Inflammatory macrophage treated with lipopolysaccharide for 1 hour (primary cell): ENCODE results near the gene CBX7.

ENCODE experiments used
- DNase-seq, 2 donors: peaks; one replicate each; pipeline ENCODE4 v3.0.0-alpha.2; 2020 to 2022

Gene CBX7

DNA sequence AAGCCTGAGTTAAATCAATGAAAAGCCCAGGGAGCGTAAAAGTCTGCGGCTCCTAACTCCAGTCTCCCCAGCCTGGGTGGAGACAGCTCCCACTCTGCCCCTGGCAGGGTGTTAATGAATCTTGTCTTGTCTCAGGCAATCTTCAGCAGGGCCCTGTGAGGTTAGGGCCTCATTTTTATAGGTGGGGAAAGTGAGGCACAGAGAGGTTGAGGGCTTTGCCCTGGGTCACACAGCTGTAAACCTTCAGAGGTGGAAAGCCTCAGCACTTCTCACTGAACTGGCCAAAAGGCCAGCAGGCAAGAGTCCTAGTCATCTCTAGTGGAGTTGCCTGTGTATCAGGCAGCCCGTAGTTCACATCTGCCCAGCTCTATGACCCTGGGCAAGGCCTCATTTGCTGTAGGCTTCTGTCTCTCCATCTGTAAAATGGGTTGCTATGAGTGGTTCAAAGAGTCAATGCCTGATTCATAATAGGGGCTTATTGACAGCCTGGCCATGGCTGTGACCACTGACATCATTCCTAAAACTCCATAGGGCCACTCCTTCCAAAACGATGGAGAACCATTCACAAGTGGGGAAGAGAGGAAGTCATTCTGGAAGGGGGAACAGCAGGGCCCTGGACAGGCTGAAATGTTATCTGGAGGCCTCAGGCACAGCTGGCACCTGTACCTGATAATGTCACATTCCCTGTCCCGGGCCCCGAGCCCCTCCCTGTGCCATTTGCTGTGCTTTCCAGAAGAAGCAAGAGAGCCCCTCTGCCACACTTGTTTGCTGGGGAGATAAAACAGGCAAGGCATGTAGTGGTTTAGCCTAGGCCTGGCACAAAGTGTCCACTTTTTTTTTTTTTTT is 6.0 kb downstream of the CBX7 start:
- DNase-seq: no peak

DNA sequence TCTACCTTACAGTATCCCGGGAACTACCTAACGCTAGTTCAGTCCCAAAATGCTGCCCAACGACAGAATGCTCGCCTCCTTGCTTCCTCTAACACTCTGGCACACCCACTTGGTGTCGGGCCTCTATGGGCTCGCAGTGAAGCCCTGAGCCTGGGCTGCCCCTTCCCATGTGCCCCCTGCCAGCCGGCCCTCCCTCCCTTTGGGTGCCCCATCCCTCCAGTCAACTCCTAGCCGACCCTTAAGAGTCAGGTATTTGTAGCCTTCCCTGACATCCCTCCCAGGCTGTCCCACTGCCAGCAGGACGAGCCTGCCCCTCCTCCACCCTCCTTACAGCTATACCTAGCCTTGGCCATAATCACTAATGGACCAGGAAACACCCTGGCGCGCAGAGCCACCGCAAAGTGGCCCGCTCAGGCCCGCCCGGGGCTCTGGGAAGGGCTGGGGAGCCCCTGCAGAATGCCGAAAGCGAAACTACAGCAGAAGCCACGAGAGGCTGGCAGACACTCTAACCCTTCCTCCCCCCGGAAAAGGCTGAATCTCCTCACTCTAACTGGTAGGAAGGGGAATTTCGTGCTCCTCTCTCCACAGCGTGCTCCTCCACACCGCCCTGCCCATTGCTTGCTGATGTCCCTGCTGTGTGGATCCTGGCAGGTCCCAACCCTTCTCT is 8.2 kb downstream of the CBX7 start:
- DNase-seq: peak; percentile 54 to 74

DNA sequence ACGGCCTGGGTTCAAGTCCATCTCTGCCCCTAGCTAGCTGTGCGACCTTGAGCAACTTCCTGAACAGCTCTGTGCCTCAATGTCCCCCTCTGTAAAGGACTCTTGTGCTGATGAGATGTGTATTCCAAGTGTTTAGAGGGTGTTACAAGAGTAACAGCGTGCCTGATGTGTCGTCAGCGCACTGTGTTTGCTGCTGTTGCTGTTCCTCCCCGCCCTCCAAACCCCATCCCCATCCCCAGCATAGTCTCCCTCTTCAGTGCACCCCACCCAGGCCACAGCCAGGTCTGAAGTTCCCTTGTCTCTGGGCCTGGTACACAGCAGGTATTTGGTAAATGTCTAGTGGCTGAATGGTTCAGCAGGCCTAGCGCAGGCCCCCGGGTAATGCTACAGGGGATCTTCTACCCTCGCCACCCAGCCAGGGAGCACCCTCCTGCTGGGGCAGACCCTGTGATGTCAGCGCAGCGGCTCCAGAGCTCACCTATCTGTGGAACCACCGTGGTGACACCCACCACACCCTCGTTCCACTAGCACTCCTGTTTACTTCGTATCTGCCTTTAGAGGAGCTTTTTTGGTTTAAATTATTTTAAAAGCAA is 10.3 kb downstream of the CBX7 start:
- DNase-seq: no peak

DNA sequence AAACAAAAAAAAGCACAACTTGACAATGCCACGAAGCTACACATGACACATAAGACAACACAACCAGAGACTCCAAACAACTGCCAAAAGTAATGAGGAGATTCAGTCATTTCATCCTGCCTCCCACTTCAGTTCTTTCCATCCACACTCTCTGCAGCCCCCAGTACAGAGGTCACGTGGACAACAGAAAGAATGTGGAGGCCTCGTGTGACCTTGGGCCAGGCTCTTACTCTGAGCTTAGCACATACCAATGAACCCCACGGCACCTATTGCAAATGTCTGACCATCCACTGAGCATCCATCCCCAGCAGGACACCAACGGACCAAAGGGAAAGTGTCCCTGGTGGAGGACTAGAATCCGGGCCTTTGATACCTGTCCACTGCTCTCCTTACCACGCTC is 12.5 kb downstream of the CBX7 start:
- DNase-seq: no peak

DNA sequence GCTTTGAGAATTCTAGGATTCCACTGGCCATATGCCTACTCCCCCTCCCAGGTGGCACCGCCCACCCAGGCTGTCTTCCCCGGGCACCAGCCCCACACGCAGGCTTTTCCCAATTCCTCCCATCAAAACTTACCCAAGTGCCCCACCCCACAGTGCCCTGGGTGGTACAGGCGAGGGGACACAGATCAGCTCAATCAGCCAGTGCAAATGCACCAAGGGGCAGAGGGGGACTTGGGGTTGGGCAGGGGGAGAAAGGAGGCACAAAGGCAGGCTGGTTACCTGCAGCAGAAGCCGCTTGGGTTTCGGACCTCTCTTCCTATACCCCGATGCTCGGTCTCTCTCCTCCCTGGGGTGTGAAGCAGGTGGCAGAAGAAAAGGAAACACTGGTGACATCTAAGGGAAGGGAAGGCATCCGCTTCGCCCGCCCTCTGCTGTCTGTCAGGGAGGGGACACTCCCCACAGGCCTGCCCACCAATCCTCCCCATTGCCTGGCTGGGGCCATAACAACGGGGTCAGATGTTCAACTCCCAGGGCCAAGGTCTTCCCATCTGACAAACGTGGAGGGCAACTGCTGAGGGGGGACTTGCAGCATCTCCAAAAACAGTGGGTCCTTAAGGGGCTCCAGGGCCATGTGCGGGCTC is 14.0 kb downstream of the CBX7 start:
- DNase-seq: no peak

DNA sequence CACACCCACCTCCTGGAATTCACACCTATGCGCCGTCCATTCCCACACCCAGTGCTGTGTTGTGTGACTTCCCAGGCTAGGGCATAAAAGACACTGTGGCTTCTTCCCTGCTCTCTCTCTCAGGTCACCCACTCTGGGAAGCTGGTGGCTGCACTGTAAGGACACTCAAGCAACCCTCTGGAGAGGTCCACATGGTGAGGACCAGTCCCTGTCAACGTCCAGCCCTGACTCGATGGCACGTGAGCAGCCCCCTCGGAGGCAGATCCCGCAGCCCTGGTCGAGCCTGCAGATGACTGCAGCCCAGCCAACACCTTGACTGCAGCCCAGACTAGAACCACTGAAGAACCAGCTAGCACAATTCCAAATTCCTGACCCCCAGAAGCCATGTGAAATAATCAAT is 16.2 kb downstream of the CBX7 start:
- no peak for DNase-seq

DNA sequence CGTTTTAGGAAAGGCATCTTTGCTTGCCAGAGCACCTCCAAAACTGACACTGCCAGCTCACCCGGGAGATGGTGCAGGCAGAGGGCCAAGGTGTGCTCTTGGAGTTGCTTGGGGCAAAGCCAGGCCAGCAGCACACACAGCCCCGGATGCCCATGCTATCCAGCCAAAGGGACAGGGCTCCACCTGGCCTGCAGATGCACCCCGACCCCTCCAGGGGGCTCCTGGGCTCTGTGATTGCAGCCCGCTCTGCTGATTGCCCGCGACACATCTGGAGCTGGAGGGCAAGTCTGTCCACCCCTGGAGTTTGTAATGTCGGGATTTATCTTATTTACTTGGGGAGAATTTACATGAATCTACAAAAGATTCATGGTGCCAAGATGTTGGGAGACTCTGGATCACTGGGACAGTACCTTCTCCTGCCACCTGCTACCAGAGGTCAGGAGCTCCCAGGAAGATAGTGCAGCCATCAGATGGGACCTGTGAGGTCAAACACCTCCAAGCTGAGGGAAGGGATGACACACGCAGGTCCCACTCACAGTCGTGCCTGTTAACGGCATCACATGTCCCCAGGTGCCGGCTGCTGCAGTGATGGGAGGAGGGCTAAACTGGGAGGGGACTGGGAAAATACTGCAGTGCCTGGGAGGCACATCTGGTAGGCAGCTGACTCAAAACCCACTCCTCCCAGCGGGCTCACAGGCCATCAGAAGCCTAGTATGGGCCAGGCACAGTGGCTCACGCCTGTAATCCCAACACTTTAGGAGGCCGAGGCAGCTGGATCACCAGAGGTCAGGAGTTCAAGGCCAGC is 17.2 kb downstream of the CBX7 start:
- no peak for DNase-seq

DNA sequence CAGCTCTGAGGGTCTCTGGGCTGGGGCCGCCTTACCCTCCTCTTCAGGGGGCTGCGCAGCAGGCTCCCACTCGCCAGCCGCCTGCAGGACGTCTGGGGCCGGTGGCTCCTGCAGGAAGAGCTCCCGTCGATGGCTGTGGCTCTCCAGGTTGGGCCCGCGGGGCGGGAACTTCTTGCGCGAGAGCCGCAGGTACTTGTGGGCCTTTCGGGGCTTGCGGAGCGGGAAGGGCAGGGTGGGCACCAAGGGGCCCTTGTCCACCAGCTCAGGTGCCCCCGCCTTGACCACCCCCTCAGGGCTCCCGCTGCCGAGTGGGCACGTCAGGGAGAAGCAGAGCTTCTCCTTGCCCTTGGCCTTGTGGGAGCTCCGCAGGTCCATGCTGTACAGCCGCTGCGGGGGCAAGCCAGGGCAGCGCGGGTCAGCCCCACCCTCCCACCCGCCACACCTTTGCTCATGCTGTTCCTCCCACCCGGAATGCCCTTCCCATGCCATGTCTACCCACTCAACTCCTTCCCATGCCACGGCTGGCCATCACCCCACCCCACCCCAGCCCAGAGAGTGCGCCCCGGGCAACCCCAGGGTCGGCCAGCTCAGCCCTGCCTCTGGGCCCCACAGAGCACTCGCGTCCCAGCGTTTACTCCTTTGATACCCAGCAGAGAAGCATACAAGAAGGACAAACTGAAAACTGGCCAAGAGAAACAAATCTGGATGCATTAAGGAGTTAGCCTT is 18.0 kb downstream of the CBX7 start:
- DNase-seq: no peak

DNA sequence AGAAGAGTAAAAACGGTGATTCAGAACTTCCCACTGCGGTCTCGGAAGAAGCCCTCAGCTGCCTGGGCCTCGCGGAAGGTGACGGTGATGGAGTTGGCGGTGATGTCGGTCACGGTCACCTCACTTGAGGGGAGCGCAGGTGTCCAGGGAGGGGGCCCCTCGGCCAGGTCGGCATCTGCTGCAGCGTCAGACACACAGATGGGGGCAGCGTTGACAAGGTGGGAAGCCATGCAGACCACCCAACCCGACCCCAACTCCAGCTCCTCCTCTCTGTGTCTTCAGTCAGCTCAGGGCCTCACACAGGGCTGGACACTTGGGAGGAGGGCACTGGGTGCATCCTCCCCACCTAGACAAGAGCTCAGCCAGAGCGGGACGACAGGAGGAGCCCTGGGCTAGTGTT is 18.6 kb downstream of the CBX7 start:
- DNase-seq: no peak

DNA sequence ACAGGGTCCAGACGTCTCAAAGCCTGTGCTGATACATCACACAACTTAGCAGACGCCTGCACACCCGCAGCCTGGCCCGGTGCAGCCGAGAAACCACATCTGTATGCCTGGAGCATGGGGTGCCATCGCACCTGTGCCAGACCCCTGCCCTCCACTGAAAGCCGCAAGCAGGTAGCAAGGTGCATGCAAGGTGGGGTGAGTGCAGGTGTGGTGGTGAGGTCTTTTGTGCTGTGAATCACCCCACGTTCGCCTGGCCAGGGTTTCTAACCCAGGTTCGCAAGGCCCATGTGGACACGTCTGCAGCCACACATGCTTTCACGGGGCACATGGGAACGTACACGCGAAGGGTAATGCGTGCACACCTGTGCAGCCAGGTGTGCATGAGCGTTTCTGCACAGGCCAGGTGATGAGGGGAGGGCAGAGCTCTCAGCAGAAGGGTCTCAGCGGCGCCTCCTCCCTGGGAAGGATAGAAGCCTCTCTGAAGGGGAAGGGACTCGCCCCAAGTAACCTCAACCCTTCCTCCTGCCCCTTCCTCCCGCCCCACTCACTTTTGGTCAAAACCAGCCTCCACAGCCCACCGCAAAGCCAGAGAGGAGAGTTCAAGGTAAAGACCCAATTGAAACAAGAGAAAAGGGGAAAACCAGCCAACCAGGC is 19.5 kb downstream of the CBX7 start:
- no peak for DNase-seq

DNA sequence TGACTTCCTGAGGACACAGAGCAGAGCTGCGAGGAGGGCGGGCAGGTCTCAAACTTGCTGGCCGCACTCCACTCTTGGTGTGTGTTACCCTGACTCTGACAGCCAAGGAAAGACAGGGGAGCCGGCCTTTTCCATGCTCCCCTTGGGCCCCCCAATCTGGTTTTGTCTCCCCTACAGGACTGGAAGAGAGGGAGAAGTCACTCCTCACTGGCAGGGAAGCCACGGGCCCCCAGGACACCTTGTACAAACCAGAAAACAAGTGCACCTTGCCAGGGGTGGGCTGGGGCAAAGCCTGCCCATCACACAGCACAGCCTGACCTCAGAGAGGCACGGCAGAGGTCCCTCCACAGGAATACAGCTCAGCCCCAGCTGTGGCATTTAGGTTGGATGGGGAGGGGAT is 20.2 kb downstream of the CBX7 start:
- DNase-seq: no peak

DNA sequence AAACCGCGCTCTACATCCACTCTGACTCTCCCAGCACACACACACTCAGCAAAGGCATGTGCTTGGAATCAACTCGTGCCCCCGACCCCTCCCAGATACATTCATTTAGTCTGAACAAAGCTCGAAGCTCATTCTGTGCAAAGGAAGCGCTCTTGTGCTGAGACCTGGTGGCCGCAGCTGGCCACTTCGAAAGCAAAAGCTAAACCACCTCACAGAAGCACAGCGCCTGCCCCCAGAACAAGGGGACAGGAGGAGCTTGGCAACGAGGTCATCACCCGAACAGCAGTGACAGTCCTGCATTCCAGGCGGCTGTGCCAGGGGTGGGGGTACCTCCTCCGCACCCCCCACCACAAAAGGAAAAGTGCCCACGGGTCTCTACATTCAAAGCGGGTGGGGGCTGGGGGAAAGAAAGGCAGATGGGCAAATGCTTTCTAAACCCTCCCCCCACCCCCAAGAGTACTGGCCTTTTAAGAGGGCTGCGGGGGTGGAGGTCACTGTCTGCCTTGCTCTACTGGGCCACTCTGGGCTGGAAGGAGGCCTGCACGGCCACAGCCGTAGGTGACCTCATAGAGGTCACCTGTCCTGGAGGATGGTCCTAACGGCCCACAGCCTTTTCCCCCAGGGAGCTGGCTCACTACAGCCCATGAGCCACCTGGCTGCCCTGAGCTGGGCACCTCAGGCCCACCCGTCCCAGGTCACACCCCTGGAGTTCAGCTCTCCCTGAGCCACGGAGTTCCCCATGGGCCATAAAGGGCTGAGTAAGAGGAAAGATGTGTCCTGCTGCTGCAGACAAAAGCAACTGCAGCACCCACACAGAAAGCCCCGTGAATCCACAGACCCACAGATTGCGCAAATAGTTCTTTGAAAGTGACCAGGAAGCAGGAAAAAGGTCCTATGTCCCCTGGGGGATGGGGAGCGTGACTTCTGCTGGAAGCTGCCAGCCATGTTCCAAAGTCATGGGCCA is 21.3 kb downstream of the CBX7 start:
- DNase-seq: peak; percentile 76 to 93

DNA sequence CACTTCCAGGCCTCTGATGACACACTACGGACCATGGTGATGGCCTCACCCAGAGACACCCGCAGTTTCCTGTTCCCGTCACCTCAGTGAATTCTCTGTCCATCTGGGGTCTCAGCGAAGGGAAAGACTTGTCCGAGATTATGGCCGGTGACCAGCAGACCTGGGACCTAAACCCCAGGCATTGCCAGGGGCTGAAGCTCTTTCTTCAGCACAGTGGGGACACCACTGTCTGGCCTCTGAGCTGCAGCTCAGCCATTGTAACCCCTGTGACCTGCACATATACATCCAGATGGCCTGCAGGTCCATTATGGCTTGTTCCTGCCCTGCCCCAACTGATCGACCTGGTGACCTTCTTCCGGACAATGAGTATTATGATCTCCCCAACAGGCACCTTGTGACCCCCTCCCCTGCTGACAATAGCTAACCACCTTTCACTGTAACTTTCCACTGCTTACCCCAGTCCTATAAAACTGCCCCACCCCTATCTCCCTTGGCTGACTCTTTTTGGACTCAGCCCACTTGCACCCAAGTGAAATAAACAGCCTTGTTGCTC is 22.3 kb downstream of the CBX7 start:
- no peak for DNase-seq

DNA sequence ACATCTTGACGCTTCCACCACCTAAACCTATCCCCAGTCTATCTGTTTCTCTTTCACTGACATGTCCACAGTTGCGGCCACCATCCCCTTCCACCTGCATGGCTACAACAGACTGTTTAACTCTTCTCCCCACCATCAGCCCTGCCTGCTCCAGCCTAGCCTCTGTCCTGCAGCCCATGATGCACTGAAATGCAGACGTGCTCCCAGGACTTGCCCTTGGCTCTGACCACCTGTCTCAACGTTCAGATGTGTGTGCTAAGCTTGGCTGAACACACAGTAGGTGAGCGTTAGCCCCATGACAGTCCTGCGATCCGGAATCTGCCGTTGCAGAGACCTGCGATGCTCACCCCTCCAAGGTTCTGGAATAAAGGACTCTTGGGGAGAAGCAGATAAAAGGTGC is 22.7 kb downstream of the CBX7 start:
- no peak for DNase-seq

DNA sequence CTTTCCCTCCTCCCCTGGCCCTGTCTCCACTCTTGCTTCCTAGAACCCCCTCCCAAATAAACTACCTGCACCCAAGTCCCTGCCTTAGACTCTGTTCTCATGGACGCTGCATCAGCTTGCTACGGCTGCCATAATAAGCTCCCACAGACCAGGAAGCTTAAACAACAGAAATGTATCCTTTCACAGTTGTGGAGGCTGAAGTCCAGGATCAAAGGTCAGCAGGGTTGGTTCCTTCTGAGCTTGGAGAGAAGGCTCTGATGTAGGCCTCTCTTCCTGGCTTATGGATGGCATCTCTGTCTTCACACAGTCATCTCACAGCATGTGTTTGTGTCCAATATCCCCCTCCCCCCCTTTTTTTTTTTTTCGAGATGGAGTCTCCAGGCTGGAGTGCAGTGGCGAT is 23.4 kb downstream of the CBX7 start:
- DNase-seq: no peak

DNA sequence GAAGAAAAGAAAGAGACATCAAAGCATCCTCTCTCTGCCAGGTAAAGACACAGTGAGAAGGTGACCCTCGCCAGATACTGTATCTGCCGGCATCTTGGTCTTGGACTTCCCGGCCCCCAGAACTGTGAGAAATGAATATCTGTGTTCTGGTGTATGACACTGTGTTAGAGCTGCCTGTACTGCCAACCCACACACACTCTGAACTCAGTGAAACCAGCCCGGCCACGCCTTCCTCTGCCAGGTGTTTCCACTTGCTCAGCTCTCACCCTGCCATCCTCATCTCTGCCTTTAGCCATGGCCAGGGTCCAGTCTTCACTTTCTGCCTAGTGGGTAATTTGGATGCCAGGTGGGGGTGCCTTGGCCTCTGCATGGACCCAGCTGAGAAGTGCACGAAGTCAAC is 24.0 kb downstream of the CBX7 start:
- no peak for DNase-seq

DNA sequence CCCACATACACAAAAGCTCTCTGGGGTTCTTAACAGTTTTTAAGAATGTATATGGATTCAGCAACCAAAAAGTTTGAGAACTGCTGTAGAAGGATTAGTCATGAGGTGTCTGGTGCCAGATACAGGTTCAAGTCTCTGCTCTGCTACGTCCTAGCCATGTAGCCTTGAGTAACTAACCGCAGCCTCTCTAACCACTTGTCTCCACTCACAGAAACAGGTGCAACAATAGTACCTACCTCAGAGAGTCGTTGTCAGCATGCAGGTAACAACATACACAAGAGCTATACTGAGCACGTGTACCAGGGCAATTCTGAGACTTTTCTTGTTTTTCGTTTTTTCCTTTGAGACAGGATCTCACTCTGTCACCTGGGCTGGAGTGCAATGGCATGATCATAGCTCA is 26.9 kb downstream of the CBX7 start:
- DNase-seq: no peak

DNA sequence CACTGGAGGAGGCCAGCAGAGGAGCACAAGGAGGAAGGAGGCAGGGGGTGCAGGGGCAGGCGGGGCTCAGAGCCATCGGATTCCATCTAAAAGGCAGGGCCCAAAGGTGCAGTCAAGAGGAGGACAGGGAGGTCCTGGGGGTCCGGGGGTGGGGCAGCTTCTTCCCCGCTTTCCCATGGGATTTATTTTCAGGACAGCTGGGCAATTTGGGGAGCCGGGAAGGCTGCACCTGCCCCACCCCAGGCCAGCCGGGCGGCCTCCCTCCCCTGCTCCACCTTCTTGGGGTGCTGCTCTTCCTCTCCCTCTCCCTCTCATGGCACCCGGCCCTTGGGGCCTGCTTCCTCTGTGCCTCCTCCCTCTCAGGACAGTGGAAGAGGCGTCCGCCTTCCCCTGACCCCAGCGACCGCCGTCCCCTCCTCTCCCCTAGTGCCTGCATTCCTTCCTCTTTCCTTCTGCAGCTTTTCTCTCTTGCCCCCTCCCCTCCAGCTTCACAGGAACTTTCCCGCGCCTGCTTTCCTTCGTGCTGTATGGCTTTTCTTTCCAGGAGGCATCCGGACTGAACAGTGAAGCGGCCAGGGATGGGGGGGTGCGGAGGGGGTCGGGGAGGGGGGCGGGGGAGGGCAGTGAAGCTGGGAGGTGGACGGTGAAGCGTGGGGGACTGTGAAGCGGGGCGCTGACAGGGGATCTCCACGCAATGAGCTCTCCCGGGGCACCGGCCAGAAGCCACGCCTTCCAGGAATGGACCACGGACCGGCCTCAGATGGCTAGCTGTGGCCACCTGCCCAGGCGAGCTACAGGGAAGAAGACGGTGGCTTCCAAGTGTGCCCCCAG is 28.5 kb downstream of the CBX7 start:
- no peak for DNase-seq
